ENCODE measurements around the gene ATXN2.

GRCh38 chr12:111590552-111590951 lies 8.6 kb downstream of the ATXN2 start:
- TF ChIP-seq TAF1 (IDR thresholded peaks at IDR 0.05; ENCODE audit: low read depth) (no peak), CEBPB (IDR thresholded peaks at IDR 0.05) (no peak), TEAD4 (IDR thresholded peaks at IDR 0.05) (no peak), YY1 (IDR thresholded peaks at IDR 0.05; ENCODE audit: low read depth) (no peak), REST (IDR thresholded peaks at IDR 0.05; ENCODE audit: low read depth) (no peak), ZBTB7A (IDR thresholded peaks at IDR 0.05; ENCODE audit: low read depth) (no peak), MAX (IDR thresholded peaks at IDR 0.05) (no peak), CREB1 (IDR thresholded peaks at IDR 0.05; ENCODE audit: low read depth) (no peak), NFIC (IDR thresholded peaks at IDR 0.05) (no peak), EP300 (IDR thresholded peaks at IDR 0.05; ENCODE audit: borderline replicate concordance) (no peak), TCF12 (IDR thresholded peaks at IDR 0.05; ENCODE audit: low read depth) (no peak), USF1 (IDR thresholded peaks at IDR 0.05) (no peak)

Data from Ishikawa (cell line).